Measurements from ENCODE around the gene KCNJ5.

Gene KCNJ5

DNA sequence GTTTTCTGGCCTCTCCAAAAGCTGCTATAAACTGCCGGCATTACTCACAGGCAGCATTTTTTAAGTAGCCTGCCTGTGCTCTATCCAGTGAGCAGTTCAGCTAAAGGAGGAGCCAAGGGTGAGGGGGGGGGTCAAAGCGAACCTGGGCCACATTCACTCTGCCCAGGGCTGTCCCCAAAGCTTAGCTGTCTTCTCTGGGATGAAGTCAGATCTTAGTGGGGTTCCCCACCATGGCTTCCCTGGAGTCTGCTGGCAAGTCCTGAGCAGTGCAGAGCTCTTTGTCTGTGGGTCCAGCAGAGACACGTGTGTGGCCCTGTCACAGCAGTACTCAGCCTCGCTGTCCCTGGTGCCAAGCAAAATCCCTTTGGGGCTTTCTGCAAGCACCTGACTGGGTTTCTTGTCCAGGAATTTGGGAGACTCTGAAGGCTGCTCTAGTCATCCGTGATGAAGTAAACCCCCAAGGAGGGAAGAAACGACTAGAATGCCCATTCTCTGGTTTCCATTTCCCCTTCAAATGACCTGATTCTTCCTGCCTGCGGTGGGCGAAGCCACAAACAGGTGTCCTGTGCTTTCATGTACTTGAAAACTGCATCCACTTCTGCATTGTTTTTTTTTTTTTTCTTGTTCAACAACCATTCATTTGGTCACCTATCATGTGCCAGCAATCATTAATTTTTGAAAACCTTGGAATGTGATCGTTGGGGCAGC lies 2.6 kb downstream of the KCNJ5 start:
- no peak for DNase-seq (ENCODE audit: extremely low read depth, insufficient read length)
- Histone ChIP-seq H3K4me3 (replicated peaks; ENCODE audit: low read depth, low read length) (no peak overlapping the region), H3K36me3 (ENCODE audit: control insufficient read depth, insufficient read depth, low read length) (no peaks in the 10 kb centered on the region), H3K27me3 (replicated peaks; ENCODE audit: control insufficient read depth, insufficient read depth, low read length) (0 out of 2 replicates have a peak, but pooled peaks cover 1% of the 10 kb centered on the region)
- TF ChIP-seq, protein P1, sequence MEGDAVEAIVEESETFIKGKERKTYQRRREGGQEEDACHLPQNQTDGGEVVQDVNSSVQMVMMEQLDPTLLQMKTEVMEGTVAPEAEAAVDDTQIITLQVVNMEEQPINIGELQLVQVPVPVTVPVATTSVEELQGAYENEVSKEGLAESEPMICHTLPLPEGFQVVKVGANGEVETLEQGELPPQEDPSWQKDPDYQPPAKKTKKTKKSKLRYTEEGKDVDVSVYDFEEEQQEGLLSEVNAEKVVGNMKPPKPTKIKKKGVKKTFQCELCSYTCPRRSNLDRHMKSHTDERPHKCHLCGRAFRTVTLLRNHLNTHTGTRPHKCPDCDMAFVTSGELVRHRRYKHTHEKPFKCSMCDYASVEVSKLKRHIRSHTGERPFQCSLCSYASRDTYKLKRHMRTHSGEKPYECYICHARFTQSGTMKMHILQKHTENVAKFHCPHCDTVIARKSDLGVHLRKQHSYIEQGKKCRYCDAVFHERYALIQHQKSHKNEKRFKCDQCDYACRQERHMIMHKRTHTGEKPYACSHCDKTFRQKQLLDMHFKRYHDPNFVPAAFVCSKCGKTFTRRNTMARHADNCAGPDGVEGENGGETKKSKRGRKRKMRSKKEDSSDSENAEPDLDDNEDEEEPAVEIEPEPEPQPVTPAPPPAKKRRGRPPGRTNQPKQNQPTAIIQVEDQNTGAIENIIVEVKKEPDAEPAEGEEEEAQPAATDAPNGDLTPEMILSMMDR (IDR thresholded peaks at IDR 0.05; ENCODE audit: insufficient read depth, low read length, poor library complexity, severe bottlenecking) = no peak

GRCh38 chr11:128894286-128894681 lies 3.1 kb downstream of the KCNJ5 start:
- TF ChIP-seq, protein P1 (IDR thresholded peaks at IDR 0.05; ENCODE audit: insufficient read depth, low read length, poor library complexity, severe bottlenecking) = no peak
- DNase-seq (ENCODE audit: extremely low read depth, insufficient read length) = no peak
- no peaks in the 10 kb centered on the region for H3K36me3 ChIP-seq (ENCODE audit: control insufficient read depth, insufficient read depth, low read length)
- H3K27me3 ChIP-seq (replicated peaks; ENCODE audit: control insufficient read depth, insufficient read depth, low read length) = 0 out of 2 replicates have a peak, but pooled peaks cover 1% of the 10 kb centered on the region
- H3K4me3 ChIP-seq (replicated peaks; ENCODE audit: low read depth, low read length) = no peak overlapping the region

- Histone ChIP-seq H3K27me3 (replicated peaks; ENCODE audit: control insufficient read depth, insufficient read depth, low read length) (0 out of 2 replicates have a peak, but pooled peaks cover 1% of the 10 kb centered on the region), H3K36me3 (ENCODE audit: control insufficient read depth, insufficient read depth, low read length) (no peaks in the 10 kb centered on the region), H3K4me3 (replicated peaks; ENCODE audit: low read depth, low read length) (no peak overlapping the region)
- TF ChIP-seq, protein P1 (IDR thresholded peaks at IDR 0.05; ENCODE audit: insufficient read depth, low read length, poor library complexity, severe bottlenecking) = no peak
- DNase-seq (ENCODE audit: extremely low read depth, insufficient read length) = no peak
Measured at GRCh38 chr11:128894685-128895084, 3.5 kb downstream of the KCNJ5 start.

- H3K27me3 ChIP-seq (replicated peaks; ENCODE audit: control insufficient read depth, insufficient read depth, low read length) = 0 out of 2 replicates have a peak, but pooled peaks cover 1% of the 10 kb centered on the region
- TF ChIP-seq, protein P1 (IDR thresholded peaks at IDR 0.05; ENCODE audit: insufficient read depth, low read length, poor library complexity, severe bottlenecking) = no peak
- H3K36me3 ChIP-seq (ENCODE audit: control insufficient read depth, insufficient read depth, low read length) = no peaks in the 10 kb centered on the region
- H3K4me3 ChIP-seq (replicated peaks; ENCODE audit: low read depth, low read length) = no peak overlapping the region
- no peak for DNase-seq (ENCODE audit: extremely low read depth, insufficient read length)
Measured at GRCh38 chr11:128895526-128895925, 4.4 kb downstream of the KCNJ5 start.

DNA sequence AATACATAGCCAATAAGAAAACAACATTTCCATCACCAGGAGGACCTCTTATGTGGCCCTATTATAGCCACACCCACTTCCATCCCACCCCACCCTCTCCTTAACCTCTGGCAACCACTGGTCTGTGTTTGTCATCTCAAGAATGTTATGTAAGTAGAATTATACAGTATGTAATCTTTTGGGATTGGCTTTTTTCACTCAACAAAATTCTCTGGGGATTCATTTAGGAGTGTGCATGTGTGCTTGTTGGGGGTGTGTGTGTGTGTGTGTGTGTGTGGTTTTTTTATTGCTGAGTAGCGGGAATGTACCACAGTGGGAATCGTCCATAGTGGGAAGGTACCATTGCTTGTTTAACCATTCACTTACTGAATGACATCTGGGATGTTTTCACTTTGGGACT lies 5.2 kb downstream of the KCNJ5 start:
- 0 out of 2 replicates have a peak, but pooled peaks cover 1% of the 10 kb centered on the region for H3K27me3 ChIP-seq (replicated peaks; ENCODE audit: control insufficient read depth, insufficient read depth, low read length)
- DNase-seq (ENCODE audit: extremely low read depth, insufficient read length) = no peak
- no peaks in the 10 kb centered on the region for H3K36me3 ChIP-seq (ENCODE audit: control insufficient read depth, insufficient read depth, low read length)
- TF ChIP-seq, protein P1 (IDR thresholded peaks at IDR 0.05; ENCODE audit: insufficient read depth, low read length, poor library complexity, severe bottlenecking) = no peak
- no peak overlapping the region for H3K4me3 ChIP-seq (replicated peaks; ENCODE audit: low read depth, low read length)
